SK-N-SH (cell line): ENCODE measurements around the gene TUBA4B. TPM values are rescaled to one million over a fixed set of nuclear protein-coding genes. Genes with fewer than 3 reads are reported as not detected.

ENCODE experiments used
- CHD2 ChIP-seq: fragments of 150-350 bp; IDR thresholded peaks from 2 replicates; pipeline ENCODE4 v1.6.1; 2018; ENCODE audit warnings: low read length; ENCODE audit not compliant: partially characterized antibody
- EP300 ChIP-seq, 2 experiments: IDR thresholded peaks; 2 replicates each; pipeline versions ENCODE4 v1.4.0 to v1.6.1; 2012; ENCODE audit warnings: borderline replicate concordance in 1 of 2, low read depth in 1 of 2, low read length in 1 of 2
- FOXJ3 ChIP-seq: sonication (generic); formaldehyde crosslinking; IDR thresholded peaks from 2 replicates; pipeline ENCODE4 v1.5.1; 2020; ENCODE audit warnings: mild to moderate bottlenecking, missing genetic modification reagents
- FOXM1 ChIP-seq: IDR thresholded peaks from 2 replicates; pipeline ENCODE4 v1.4.0; 2012; ENCODE audit warnings: low read depth, mild to moderate bottlenecking
- JUND ChIP-seq: IDR thresholded peaks from 2 replicates; pipeline ENCODE4 v1.4.0; 2012
- MEF2A ChIP-seq: IDR thresholded peaks from 2 replicates; pipeline ENCODE4 v1.4.0; 2012; ENCODE audit warnings: low read depth, borderline replicate concordance
- NFIC ChIP-seq: IDR thresholded peaks from 2 replicates; pipeline ENCODE4 v1.4.0; 2012; ENCODE audit warnings: borderline replicate concordance
- NRF1 ChIP-seq: IDR thresholded peaks from 2 replicates; pipeline ENCODE4 v1.6.1; 2012; ENCODE audit warnings: low read depth, mild to moderate bottlenecking, low read length
- RAD21 ChIP-seq: IDR thresholded peaks from 2 replicates; pipeline ENCODE4 v1.6.1; 2012; ENCODE audit warnings: mild to moderate bottlenecking, low read length
- RFX5 ChIP-seq: IDR thresholded peaks from 2 replicates; pipeline ENCODE4 v1.6.1; 2012; ENCODE audit warnings: mild to moderate bottlenecking, improper control_type of control experiment, low read length
- RXRA ChIP-seq: IDR thresholded peaks from 2 replicates; pipeline ENCODE4 v1.4.0; 2012; ENCODE audit warnings: low read depth, mild to moderate bottlenecking, borderline replicate concordance
- SMC3 ChIP-seq: IDR thresholded peaks from 2 replicates; pipeline ENCODE4 v1.6.1; 2012; ENCODE audit warnings: low read depth, low read length, improper control_type of control experiment
- TCF12 ChIP-seq: IDR thresholded peaks from 2 replicates; pipeline ENCODE4 v1.4.0; 2012
- TEAD4 ChIP-seq: IDR thresholded peaks from 2 replicates; pipeline ENCODE4 v1.4.0; 2012; ENCODE audit warnings: mild to moderate bottlenecking, borderline replicate concordance; ENCODE audit not compliant: insufficient read depth
- polyA plus RNA-seq, 3 experiments: library from polyadenylated mRNA; depleted of rRNA; stranded (reverse); fragments of >200 nt; gene quantifications; 2 replicates each; pipeline ENCODE4 v1.2.3, GENCODE V29; 2012
- TF ChIP-seq, protein P1 (sequence below): IDR thresholded peaks from 2 replicates; pipeline ENCODE4 v1.4.0; 2012; ENCODE audit warnings: low read depth, borderline replicate concordance
- TF ChIP-seq, protein P2 (sequence below): fragments of 200-600 bp; sonication (generic); IDR thresholded peaks from 2 replicates; pipeline ENCODE4 v1.6.1; 2017; ENCODE audit warnings: antibody characterized with exemption, mild to moderate bottlenecking, moderate library complexity
- TF ChIP-seq, protein P3 (sequence below): fragments of 150-350 bp; IDR thresholded peaks from 2 replicates; pipeline ENCODE4 v1.6.1; 2016; ENCODE audit warnings: mild to moderate bottlenecking, low read depth, low read length
- TF ChIP-seq, protein P4 (sequence below): IDR thresholded peaks from 2 replicates; pipeline ENCODE4 v1.4.0; 2012; ENCODE audit warnings: low read depth, borderline replicate concordance
- TF ChIP-seq, protein P5 (sequence below): IDR thresholded peaks from 2 replicates; pipeline ENCODE4 v1.6.1; 2012; ENCODE audit warnings: mild to moderate bottlenecking, low read depth, low read length, moderate library complexity

TUBA4B gene
- polyA plus RNA-seq, 1 of the 3 experiments (the other 2 are of a cell fraction), result 0.03 TPM

DNA sequence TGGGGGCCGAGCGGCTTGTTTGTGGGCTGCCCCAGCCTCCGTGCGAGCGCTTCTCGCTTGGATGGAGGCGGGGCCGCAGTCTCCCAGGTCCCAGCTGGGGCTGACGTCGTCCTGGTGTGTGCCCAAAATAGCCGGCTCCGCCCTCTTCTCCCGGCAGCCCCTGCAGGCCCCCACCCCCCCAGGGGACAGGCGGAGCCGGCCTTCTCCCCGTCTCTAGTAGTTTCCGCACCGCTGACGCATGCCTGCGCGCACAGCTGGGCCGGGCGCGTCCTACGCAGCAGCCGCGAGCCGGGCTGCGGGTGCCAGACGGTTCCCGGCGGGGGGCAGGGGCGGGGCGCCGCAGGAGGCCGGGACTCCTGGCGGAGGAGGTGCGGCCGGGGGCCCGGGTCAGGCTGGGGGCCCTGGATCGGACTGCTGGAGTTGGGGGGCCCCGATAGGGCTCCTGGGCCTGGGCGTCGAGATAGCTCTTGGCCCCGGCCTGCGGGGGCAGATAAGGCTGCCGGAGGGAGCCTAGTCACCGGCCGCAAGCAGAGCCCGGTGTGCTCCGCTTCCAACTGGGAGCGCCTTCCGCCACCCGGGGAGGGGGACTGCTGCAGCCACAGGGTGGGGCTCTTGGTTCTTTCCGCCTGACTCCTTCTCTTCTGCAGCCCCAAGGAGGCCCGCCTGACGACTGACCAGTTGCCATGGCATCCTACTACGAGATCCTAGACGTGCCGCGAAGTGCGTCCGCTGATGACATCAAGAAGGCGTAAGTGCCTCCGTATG is 26.3 kb downstream of the TUBA4B start, which contains the start of gene DNAJB2 (continued):
- TF ChIP-seq EP300 (IDR thresholded peaks at IDR 0.05; ENCODE audit: borderline replicate concordance in 1 of 2, low read depth in 1 of 2, low read length in 1 of 2) (peak; percentile 57 to 64; a peak in 3 of 4 replicates), RFX5 (no peak; the same call in 1 of the 2 replicates), RAD21 (no peak), NFIC (peak; percentile 42), CHD2 (peak; percentile 46), RXRA (no peak), JUND (0 out of 2 replicates have a peak, but pooled peaks have one; percentile 53), NRF1 (peak; percentile 75), SMC3 (no peak), TCF12 (peak; percentile 77), MEF2A (peak; percentile 99), TEAD4 (no peak), FOXJ3 (CRISPR knock-in tag) (no peak), FOXM1 (peak; percentile 64; the same call in 1 of the 2 replicates)
- TF ChIP-seq, protein P1, sequence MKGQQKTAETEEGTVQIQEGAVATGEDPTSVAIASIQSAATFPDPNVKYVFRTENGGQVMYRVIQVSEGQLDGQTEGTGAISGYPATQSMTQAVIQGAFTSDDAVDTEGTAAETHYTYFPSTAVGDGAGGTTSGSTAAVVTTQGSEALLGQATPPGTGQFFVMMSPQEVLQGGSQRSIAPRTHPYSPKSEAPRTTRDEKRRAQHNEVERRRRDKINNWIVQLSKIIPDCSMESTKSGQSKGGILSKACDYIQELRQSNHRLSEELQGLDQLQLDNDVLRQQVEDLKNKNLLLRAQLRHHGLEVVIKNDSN, result no peak
- TF ChIP-seq, protein P2, sequence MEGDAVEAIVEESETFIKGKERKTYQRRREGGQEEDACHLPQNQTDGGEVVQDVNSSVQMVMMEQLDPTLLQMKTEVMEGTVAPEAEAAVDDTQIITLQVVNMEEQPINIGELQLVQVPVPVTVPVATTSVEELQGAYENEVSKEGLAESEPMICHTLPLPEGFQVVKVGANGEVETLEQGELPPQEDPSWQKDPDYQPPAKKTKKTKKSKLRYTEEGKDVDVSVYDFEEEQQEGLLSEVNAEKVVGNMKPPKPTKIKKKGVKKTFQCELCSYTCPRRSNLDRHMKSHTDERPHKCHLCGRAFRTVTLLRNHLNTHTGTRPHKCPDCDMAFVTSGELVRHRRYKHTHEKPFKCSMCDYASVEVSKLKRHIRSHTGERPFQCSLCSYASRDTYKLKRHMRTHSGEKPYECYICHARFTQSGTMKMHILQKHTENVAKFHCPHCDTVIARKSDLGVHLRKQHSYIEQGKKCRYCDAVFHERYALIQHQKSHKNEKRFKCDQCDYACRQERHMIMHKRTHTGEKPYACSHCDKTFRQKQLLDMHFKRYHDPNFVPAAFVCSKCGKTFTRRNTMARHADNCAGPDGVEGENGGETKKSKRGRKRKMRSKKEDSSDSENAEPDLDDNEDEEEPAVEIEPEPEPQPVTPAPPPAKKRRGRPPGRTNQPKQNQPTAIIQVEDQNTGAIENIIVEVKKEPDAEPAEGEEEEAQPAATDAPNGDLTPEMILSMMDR, result peak; percentile 31; the same call in 1 of the 2 replicates
- TF ChIP-seq, protein P3, sequence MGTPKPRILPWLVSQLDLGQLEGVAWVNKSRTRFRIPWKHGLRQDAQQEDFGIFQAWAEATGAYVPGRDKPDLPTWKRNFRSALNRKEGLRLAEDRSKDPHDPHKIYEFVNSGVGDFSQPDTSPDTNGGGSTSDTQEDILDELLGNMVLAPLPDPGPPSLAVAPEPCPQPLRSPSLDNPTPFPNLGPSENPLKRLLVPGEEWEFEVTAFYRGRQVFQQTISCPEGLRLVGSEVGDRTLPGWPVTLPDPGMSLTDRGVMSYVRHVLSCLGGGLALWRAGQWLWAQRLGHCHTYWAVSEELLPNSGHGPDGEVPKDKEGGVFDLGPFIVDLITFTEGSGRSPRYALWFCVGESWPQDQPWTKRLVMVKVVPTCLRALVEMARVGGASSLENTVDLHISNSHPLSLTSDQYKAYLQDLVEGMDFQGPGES, result no peak
- TF ChIP-seq, protein P4, sequence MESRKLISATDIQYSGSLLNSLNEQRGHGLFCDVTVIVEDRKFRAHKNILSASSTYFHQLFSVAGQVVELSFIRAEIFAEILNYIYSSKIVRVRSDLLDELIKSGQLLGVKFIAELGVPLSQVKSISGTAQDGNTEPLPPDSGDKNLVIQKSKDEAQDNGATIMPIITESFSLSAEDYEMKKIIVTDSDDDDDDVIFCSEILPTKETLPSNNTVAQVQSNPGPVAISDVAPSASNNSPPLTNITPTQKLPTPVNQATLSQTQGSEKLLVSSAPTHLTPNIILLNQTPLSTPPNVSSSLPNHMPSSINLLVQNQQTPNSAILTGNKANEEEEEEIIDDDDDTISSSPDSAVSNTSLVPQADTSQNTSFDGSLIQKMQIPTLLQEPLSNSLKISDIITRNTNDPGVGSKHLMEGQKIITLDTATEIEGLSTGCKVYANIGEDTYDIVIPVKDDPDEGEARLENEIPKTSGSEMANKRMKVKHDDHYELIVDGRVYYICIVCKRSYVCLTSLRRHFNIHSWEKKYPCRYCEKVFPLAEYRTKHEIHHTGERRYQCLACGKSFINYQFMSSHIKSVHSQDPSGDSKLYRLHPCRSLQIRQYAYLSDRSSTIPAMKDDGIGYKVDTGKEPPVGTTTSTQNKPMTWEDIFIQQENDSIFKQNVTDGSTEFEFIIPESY, result no peak
- TF ChIP-seq, protein P5, sequence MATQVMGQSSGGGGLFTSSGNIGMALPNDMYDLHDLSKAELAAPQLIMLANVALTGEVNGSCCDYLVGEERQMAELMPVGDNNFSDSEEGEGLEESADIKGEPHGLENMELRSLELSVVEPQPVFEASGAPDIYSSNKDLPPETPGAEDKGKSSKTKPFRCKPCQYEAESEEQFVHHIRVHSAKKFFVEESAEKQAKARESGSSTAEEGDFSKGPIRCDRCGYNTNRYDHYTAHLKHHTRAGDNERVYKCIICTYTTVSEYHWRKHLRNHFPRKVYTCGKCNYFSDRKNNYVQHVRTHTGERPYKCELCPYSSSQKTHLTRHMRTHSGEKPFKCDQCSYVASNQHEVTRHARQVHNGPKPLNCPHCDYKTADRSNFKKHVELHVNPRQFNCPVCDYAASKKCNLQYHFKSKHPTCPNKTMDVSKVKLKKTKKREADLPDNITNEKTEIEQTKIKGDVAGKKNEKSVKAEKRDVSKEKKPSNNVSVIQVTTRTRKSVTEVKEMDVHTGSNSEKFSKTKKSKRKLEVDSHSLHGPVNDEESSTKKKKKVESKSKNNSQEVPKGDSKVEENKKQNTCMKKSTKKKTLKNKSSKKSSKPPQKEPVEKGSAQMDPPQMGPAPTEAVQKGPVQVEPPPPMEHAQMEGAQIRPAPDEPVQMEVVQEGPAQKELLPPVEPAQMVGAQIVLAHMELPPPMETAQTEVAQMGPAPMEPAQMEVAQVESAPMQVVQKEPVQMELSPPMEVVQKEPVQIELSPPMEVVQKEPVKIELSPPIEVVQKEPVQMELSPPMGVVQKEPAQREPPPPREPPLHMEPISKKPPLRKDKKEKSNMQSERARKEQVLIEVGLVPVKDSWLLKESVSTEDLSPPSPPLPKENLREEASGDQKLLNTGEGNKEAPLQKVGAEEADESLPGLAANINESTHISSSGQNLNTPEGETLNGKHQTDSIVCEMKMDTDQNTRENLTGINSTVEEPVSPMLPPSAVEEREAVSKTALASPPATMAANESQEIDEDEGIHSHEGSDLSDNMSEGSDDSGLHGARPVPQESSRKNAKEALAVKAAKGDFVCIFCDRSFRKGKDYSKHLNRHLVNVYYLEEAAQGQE, result no peak
